SKM-1 (cell line): ENCODE results near the gene OR2K2.
"Not testable (repeated sequence)": the region's sequence is repeated elsewhere in the genome, so short reads cannot be mapped to it uniquely, and the experiment has no call there.

Experiments used
- DNase-seq: peaks from one replicate; lab custom pipeline; 2025; ENCODE audit not compliant: unreplicated experiment; lab: John Stamatoyannopoulos, UW

The OR2K2 gene

GRCh38 chr9:111298731-111299598, 31.1 kb downstream of the OR2K2 start:
- DNase-seq, result no peak

DNA sequence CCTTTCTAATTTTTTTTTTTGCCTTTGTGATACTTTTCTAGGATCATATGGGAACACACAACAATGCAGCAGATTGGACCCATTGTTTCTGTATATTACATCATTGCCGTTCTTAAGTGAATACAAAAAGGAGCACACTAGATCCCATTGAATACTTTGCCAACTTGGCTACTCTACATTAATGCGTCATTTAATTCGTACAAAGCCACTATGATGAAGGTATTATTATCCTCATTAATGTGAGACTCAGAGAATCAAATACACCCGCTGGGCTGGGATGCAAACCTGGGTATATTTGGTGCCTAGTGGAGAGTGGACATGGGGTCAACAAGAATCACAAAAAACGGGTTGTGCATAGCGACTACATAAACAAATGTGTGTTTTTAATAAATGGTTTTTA, 31.9 kb downstream of the OR2K2 start:
- no peak for DNase-seq

GRCh38 chr9:111297066-111297824, 32.8 kb downstream of the OR2K2 start:
- no peak for DNase-seq

GRCh38 chr9:111294691-111295451, 35.2 kb downstream of the OR2K2 start:
- no peak for DNase-seq

- DNase-seq, result no peak
These were observed 42.9 kb downstream of the OR2K2 start for GRCh38 chr9:111287127-111287526.

DNA sequence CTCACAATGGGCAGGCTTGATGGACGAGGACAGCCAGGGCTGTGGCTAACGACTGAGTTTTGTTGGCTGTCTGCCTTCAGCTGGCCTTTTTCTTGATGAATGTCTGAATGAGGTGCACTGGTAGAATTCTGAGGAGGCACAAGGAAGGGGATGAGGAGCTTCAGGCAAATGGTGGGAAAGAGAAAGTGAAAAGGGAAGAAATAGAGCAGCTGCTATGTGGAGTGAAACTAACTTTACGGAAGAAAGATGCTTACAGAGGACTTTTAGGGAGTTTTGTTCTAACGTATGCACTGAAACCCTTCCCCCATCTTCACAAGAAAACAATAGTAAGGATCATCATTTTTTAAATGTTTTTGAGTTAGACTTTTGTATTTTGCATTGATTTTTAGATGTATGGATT, 45.3 kb downstream of the OR2K2 start:
- no peak for DNase-seq

- no peak for DNase-seq
These were observed 47.2 kb downstream of the OR2K2 start for GRCh38 chr9:111282845-111283244.

DNA sequence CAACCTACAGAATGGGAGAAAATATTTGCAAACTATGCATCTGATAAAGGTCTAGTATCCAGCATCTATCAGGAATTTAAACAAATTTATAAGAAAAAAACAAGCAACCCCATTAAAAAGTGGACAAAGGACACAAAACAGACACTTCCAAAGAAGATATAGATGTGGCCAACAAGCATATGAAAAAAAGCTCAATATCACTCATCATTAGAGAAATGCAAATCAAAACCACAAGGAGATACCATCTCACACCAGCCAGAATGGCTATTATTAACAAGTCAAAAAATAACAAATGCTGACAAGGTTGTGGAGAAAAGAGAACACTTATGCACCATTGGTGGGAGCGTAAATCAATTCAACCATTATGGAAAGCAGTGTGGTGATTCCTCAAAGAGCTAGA, 49.2 kb downstream of the OR2K2 start:
- not testable (repeated sequence) for DNase-seq
